NCI-H2107 treated with DMSO at 0.1 percent for 48 hours (cell line): ENCODE results near the gene SLC4A8.

ENCODE experiments used
- DNase-seq: peaks from one replicate; lab custom pipeline; 2025; ENCODE audit not compliant: unreplicated experiment; lab: John Stamatoyannopoulos, UW

SLC4A8 gene

DNA sequence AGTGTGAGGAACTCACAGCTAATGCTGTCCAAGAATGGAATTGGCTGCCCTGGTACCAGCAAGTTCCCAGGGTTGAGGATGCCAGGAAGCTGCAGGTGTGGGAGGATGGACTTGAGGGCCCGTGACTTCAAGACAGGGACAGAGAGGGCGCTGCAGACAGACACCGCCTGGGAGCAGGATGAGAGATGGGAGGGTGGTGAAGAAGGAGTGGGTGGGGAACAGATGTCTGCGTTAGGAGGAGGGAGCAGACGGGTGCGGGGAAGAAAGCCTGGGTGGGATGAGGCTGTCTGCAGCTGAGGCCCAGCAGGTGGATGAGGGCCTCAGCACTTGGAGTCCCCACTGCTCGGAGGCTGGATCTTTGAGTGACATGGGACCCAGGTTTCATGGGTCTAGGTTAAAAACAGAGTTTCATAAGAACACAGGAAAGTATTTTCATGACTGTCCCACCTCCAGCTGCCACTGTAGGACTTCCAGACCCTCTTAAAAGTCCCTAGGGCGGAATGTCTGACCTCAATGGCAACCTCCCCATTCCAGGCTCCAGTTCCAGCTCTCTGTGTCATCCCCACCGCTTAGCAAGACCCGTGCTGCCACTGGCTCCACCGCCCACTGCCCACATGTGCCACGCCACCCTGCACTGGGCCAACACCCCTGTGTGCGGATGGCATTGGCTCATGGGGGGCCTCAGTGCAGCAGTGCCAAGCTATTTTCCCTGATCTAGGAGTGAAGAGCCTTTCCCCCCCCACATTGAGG is 96.1 kb downstream of the SLC4A8 start:
- no peak for DNase-seq

DNA sequence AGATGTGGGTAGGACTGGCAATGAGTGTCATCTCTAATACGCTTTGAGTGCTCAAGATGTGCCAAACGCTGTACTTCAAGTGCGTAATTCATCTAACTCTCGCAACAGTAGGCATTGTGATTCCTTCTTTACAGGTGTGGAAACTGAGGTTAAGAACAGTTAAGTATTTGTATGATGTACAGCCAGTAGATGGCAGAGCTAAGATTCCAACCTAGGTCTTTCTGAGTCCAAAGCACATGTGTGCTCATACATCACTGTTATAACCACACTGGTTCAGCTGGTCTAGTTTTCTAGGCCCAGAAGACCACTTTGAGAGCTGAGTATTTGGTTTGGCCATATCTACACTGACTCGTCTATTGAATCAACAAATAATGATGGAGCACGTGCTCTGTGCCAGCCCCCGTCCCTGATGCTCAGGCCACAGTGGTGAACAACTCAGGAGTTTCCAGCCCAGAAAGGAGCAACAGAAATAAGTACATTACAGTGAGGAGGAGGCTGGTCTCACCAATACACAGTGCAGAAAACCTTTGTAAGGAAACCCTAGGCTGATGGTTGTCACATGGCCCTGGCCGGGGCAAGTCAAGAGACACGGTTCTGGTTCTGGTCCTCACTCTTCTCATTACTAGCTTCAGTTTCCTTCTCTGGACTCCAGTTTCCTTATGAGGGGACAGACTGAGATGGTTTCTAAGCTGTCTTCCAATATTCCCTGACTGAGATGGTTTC is 97.1 kb downstream of the SLC4A8 start:
- no peak for DNase-seq

DNA sequence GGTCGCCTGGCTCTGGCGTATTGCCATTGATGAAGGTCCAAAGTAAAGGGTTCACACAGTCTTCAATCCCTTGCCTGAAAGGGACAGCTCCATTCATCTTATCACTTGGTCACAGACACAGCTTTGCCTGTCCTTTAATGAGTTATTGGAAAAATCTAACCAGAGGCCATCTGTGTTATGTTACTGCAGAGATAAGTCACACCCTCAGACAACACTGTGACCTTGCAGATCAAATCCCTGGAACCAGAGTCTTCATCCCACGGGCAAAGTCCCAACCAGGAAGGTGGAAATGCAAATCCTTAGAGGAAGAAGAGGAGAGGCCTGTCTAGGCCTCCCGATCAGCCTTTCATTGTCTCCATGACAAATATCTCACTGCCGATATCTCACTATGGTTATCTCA is 98.1 kb downstream of the SLC4A8 start:
- no peak for DNase-seq

DNA sequence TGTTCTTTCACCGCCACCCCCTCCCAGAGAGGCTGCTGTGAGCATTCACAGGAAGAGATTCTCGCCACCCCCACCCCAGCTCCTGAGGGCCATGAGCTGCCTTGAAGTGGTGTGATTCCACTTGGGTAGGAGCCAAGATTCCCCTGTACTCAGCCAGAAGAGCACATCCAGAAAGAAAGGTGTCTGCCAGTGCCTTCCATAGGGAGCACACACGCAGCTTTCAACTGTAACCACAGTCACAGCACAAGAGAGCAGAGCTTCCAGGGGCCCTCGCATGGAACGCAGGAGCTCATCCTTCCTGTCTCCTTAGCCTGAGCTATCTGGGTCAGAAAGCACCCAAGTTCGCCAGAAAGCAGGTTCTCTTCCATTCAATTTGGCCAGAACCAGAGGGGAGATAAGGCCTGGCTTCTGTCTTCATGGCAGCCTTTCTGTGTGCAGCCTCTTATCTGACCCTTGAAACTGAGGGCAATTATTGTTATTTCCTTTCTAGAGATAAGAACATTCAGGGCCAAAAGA is 99.8 kb downstream of the SLC4A8 start:
- no peak for DNase-seq

DNA sequence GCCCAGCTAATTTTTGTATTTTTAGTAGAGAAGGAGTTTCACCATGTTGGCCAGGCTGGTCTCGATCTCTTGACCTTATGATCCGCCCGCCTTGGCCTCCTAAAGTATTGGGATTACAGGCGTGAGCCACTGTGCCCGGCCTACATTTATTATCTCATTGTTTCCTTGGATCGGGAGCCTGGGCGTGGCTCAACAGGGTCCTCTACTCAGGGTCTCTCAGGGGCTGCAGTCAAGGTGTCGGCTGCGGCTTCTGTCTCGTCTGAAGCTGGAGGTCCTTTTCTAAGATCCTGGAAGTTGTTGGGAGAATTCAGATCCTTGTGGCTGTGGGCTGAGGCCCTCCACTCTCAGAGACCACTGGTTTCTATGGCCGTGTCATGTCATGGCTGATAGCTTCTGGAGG is 100.9 kb downstream of the SLC4A8 start:
- no peak for DNase-seq

DNA sequence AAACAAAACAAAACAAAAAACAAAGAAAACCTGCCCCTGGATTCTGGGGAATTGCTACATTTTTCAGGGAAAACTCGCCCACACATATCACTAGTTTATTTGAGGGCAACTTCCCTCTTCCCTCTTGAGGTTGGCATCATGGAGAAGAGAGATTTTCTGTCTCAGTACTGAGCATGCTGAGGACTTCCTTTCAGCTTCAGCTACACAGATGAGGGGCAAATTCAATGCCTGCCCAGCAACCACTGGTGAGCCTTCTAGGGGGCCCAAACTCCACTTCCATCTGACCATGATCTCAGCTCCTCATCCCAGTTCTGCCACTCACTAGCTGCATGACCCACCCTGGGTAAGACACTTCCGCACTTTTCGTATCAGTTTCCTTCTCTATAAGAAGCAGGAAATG is 103.3 kb downstream of the SLC4A8 start:
- no peak for DNase-seq

DNA sequence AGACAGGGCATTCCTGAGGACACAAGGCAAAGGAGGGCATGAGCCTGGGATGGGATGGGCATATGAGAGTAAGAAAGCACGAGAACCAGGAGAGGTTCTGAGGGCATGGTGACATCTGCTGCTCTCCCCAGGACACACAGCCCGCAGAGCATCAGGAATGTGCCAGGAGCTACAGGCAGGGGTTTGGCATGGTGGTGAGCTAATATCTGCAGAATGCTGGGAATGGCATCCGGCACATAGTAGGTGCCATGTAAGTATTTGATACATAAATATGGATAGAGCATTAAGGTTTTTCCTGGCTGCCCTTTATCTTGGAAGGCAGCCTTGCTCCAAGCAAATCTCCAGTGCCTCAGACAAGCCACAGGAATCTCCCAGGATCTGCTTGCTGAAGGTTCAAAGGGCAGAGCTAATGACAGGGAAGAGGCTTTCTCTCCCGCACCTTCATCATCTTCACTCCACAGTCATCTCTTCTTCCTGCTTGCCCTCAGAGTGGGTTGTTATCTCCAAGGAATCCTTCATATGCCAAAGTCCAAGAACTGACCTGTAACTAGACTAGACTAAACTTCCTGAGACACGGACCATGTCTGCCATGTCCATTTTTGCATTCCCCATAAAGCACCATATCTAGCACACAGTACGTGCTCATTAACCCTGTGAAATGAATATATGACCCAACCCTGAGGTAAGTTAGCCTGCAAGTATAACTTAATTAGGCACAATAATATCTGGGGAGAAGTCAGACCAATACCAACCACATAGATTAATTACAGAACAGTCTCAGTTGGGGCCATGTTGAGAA is 104.4 kb downstream of the SLC4A8 start:
- DNase-seq: no peak

DNA sequence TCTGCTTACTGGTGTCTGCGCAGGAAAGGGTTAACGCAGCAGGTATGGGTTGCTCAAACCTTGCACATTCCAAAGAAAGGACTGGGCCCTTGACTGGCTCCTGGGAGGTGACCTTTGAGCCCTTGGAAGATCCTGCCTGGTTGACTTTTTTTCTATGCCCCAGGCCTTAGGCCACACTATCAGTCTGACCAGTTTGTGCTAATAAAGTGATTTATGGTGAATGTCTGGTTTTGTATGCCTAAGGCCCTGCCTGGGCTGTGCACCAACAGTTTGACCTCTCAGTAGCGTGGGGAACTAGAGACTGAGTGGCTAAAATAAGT is 105.0 kb downstream of the SLC4A8 start:
- DNase-seq: no peak

DNA sequence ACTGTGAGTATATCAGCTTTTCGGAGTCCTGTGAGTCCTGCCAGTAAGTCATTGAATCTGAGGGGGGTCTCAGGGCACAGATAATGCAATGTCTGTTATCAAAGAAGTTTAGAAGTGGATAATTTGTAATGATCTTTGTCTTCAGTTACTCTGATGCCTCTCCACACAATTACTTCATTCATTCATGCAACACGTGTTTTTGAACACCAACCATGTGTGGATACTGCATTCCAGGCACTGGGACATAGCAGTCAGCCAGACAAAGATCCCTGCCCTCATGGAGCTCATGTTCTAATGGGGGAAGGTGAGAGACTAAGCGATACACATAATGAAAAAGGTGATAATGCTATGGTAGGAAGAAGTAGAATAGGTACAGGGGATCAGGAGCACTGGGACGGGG is 105.6 kb downstream of the SLC4A8 start:
- DNase-seq: no peak

DNA sequence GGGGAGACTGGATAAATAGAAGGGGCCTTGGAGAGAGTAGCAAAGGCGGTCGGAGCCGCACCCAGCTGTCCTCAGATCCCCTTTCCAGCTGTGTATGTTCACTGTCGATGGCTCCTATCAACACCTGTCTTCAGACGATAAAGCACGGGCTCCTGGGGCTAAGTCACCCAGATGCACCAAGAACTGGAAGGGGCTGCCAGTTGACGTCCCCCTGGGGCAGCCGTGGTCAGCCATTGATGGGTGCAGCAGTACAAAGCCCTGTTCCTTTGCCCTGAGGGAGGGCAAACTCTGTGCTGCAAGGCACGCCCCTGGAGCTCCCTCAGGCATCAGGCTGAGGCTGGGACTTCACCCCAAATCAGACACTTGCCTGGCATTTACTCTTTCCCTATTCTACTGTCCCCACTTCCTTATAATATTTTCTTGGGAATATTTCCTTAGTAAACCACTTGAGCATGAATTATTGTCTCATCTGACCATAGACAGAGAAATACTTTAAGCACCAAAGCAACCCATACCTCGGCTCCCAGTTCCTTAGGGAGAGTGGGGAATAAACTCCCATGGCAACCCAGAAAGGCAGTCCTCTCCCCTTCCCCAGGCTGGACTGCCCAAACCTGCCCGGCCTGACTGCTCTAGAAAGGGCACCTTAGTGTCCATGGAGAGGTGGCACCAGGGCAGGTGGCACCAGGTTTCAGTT is 106.8 kb downstream of the SLC4A8 start:
- no peak for DNase-seq

DNA sequence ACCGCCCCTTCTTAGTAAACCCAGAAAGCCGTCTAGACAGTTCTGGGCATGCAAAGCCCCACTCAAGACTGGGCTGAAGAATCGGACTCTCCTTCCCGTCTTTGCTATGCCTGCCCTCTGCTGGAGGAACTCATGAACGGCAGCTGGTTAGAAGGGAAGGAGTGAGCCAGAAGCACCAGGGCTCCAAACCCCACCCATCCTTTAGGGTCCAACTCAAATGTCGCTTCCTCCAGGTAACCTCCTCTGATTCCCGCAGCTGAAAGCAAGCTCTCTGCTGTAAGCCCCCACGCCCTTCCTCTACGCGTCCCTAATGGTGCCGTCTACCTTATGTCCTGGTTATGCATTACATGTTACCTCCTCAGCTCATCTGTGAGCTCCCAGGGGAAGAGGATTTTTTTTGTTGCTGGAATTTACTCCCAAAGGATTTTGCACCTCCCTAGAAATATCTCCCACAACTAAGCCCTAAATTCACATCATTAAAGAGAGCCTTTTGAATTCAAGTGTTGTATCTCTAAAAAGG is 107.4 kb downstream of the SLC4A8 start:
- DNase-seq: peak; percentile 78

DNA sequence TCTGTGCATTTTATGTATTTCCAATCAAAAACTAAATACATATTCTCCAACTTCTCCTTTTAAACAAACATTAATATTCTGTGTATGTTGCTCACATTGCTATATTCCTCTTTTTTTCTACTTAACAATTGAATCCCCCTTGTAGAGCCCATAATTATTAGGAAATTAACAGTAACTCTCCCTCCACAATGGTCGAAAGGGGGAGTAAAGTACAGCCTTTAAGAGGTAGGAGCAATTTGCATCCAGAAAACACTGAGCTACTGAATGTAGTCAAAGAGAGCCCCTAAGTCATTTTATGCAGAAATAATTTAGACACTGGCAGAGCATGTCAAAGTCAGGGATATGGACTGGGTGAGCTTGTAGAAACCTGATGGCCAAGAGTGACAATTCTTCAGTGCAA is 109.2 kb downstream of the SLC4A8 start:
- no peak for DNase-seq

DNA sequence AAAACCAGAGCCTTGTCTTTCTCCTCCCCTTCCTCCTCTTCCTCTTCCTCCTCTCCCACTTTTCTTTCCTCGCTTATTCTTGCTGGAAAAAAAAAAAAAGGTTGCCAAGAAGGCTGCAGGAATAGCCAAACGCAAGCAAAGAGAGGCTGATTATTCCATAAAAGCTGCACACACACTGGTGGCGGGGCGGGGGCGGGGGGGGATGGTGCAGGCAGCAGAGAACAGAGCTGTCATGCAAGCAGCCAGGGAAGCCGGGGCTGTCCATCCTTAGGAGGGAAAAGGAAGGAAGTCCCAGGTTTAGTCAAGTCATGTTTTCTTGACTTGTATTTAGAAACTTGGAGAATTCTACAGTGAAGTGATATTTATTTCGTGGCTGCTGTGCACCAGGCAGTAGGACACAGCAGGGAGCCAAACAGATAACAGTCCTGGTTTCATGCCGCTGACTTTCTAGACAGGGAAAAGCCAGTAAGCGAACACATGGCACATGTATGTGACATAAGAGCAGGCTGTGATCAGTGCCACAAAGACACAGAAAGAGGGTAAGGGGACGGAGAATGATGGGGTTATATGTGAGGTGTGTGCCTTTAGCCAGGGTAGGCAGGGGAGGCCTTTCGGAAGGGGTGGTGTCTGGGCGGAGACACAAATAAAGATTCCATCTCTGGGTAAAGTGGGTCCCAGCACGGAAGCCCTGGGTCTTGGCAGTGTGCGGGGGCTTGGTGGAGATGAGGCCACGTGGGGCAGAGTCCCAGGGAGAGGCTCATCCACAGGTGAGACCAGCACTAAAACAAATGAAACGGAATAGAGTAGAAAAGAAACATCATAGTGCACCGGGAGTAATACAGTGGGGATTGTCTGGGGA is 109.8 kb downstream of the SLC4A8 start:
- DNase-seq: peak; percentile 21

DNA sequence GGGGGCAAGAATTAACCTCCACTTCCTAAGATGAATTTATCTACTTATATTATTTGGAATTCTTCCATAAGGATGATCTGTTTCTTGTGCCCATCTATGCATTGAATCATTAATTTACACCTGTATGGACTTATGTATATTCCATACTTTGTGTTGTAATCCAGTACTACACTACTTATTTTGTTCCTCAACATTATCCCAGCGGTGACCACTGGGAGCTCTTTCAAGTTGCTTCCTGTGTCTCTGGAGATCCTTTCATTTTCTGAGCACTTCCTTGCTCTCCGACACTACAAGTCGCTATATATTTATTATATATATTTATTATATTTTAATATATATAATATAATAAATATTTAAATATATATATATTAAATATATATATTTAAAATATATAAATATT is 111.5 kb downstream of the SLC4A8 start:
- no peak for DNase-seq

DNA sequence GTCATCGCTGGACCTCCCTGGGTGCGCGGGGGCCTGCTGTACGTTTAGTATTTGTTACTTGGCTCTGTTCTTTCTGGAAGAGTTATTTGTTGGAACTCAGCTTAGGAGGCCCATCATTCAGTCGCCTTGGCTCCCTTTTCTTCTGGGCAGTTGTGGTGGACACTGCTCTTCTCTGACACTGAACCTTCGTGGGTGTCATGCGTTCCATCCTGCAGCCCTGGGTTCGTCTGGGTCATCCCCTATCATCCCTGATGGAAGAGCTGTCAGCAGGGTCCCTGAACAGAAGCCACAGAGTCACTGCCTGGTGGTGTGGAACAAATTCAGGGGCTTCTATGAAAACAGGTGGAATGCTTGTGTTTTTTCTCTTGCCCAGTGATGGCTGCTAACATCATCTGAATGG is 113.5 kb downstream of the SLC4A8 start:
- DNase-seq: no peak

DNA sequence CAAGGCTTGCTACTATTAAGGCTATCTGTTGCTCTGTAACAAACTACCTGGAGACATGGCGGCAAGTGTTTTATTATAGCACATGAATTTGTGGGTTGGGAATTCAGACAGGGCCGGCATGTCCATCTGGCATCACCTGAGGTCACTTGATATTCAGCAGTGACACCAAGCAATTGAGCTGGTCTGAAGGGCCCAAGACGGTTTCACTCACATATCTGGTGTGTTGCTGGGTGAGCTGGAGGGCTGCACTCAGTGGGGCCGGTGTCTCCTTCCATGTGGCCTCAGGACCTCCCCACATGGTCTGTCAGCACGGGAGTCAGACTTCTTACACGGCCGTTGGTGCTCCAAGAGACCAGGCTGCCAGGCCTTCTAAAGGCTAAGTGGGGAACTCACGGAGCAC is 114.0 kb downstream of the SLC4A8 start:
- no peak for DNase-seq

DNA sequence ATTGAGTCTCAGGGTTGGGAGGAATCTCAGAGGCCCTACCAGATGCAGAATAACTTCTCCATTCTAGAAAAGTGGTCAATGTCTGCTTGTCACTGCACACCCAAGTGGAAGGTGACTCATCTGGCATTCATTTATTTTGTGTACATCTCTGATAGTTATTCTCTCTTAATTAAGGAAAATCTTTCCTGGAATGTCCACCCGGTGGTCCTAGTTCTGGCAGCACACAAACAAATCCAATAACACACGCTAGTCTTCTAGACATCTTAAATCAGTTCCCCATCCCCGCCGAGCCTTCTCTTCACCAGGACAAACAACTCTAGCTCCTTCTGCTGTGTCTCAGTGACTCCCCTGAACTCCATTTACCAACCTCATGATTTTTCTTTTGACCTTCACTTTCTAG is 116.4 kb downstream of the SLC4A8 start:
- DNase-seq: no peak

DNA sequence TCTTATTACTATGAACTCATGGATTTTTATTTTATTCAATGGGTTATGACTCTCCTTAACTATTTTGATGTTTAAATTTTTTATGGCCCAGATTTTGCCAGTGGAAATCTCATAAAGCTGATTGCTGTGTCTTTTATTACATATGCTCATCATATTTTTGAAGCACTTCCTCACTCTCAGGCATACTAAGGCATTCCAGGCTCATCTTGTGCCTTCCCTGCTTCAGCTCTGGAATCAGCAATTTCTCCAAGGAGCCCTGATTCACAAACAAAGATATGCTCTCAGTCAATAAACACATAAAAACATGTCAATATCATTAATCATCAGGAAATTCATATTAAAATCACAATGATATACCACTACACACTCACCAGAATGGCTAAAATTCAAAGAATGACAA is 121.5 kb downstream of the SLC4A8 start:
- no peak for DNase-seq

DNA sequence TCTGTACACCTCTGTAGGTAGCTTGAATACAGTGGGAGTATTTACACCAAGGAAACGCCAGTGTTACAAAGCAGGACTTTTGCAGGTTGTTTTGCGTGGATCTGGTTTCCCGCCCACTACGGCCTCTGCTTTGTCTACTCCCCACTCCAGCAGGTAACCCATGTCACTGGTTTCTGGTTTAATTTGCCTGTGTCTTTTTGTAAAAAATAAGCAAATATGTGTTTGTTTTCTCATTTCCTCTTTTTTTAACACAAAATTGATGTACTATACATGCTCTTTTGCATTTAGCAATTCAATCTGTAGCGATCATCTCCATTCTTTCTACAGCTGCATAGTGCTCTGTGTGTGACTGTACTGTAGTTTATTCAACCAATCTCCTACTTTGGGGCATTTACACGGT is 123.0 kb downstream of the SLC4A8 start:
- DNase-seq: no peak

DNA sequence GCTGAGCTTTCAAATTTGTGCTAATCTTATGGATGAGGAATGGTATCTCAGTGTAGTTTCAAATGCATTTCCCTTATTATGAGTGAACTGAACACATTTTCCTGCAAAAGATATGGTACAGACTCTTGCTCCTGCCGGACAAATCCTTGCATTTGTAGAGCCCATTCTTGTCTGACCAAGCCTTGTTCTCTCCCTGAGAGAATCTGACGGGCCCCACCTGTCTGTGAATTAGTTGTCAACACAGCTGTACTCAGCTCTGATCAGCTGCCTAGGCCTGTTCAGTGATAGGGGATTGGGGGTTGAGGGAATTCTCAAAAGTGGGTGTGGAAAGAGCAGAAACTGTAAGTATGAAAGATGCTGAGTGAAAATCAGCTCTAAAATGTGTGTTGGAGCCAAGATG is 123.6 kb downstream of the SLC4A8 start:
- DNase-seq: no peak
